T-helper 2 cell (primary cell): ENCODE results near the gene MAP4K2.

Source experiments
- DNase-seq, 5 experiments: peaks; one replicate each; pipeline versions ENCODE4 v3.0.0 to v3.0.0-alpha.2; 2012 to 2022

Gene MAP4K2

DNA sequence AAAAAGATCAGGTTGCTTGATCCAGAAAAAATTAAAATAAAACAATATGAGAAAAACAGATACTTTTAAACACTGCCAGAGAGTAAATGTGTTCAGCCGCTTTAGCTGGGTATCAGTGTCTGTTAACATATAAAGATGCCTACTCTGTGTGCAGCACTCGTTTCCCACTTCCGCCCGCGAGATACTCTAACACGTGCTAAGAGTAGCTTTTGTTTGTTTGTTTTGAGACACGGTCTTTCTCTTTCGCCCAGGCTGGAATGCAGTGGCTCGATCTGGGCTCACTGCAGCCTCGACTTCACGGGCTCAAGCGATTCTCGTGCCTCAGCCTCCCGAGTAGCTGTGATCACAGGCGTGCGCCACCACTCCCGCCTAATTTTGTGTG lies 7.9 kb upstream of the MAP4K2 start:
- DNase-seq: peak in 3 of 5 experiments; percentile 42 to 86 (median 60)

DNA sequence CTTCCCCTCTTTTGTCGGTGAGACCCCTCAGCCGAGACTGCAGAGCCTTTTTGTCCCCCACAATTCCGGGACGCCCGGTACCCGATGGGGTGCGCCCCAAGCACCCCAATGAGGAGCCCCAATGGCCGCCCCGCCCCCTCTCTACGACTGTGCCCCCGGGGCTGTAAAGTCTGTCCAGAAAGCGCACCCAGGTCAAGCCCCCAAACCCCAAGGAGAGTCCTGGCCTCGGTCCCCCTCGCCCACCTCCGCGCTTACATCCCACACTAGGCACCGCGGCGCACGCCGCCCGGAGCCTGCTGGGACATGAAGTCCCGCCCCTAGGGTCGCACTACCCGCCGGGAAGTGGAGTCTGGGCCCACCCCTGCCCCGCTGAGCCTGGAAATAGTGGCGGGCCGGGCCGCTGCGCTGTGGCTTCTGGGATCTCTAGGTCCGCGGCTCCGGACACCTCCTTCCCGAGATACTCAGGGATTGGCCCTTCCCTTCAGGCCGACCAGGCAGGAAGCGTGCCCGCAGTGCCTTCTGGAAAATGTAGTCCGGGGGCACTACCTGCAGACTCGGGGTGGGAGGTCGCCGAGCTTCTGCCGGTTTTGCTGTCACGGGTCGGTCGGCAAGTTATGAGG lies 7.4 kb upstream of the MAP4K2 start, which contains the start of gene MEN1:
MEN1 (minus strand) TSS at position 281 of the 620 bp plus-strand sequence. CDS start 442 bp downstream, outside the sequence.
- DNase-seq: peak; percentile 52 to 87 (median 68)

DNA sequence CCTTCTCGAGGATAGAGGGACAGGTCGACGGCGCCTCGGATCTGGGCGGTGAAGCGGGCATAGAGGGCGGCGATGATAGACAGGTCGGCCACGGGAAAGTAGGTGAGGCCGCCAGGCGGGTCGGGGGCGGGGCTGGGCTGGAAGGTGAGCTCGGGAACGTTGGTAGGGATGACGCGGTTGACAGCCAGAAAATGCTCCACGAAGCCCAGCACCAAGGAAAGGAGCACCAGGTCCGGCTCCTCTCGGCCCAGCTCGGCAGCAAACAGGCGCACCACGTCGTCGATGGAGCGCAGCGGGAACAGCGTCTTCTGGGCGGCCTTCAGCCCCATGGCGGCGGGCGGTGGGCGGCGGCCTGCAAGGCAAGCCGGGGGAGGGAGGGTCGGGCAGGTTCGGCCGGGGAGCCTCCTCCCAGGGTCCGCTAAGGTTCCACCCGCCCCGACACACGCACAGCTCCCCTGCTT lies 6.8 kb upstream of the MAP4K2 start:
- peak in 1 of 5 experiments; percentile 16 for DNase-seq

DNA sequence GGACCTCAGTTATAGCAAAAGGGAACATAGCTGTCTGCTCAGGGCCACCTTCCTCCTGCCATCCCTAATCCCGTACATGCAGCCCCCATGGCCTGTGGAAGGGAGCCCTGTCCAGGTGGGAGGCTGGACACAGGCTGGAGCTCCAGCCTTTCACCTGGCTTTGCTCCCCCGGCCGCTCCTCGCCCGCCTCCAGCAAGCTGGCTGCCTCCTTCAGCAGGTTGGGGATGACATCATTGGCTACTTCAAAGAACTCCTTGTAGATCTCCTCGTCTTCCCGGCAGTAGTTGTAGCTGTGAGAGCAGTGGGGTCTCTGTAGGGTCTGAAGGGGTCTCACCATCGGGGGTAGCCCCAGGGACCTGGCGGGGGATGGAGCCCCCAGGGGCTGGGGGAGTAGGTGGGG lies 2.5 kb upstream of the MAP4K2 start:
- no peak for DNase-seq

DNA sequence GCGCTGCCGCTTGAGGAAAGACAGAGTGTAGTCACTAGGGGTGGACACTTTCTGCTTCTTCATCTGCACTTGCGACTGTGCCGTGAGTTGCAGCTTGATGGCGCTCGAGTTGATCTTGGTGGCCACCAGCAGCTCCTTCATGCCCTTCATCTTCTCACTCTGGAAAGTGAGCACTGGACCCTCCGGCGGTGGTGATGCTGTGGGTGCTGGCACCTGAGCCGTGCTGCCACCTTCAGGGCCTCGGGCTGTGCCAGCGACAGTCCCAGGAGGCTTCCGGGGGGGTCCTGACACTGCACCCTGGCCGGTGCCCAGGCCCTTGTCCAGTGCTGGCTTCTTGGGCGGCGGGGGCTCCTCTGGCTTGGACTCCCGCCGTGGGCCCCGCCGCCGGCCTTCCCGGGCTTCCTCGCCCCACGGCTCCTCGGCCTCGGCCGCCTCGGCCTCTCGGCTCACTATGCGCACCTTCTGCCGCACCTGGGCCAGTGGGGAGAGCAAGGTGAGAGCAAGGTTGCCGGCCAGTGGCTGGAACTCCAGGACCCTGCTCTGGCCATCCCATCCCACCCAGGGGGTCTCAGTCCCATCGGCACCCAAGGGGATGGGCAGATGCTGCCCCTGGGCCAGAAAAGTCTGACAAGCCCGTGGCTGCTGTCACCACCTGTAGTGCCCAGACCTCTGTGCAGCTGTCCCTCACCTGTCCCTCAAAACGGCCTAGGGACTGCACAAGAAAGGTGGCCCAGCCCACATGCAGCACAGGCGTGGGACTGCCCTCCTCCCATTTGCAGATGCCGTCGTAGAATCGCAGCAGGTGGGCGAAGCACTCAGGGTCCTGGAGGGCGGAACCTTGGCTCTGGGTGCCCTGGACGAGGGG lies 1.6 kb upstream of the MAP4K2 start:
- peak in 1 of 5 experiments; percentile 44 for DNase-seq

DNA sequence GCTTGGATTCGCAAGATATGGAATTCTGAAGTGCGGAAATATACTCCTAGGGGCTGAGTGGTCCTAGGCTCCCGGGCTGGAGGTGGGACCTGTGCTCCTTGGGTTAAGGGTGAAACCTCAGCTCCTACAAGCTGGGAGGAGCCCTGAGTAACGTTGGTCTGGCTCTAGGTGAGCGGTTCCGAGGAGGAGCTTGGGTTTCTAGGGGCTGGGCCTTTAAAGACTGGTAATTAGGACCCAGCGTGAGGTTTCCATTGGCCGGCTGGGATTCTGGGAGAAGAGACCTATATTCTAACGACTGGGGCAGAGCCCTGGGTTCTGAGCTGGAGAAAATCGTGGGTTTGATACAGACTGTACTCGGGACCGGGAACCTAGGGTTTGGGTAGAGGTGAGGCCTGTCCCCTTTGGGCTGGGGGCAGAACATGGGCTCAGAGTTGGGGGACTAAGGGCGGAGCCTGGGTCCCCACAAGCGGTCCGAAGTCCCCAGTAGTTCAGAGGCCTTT lies 882 bp upstream of the MAP4K2 start:
- DNase-seq: no peak

DNA sequence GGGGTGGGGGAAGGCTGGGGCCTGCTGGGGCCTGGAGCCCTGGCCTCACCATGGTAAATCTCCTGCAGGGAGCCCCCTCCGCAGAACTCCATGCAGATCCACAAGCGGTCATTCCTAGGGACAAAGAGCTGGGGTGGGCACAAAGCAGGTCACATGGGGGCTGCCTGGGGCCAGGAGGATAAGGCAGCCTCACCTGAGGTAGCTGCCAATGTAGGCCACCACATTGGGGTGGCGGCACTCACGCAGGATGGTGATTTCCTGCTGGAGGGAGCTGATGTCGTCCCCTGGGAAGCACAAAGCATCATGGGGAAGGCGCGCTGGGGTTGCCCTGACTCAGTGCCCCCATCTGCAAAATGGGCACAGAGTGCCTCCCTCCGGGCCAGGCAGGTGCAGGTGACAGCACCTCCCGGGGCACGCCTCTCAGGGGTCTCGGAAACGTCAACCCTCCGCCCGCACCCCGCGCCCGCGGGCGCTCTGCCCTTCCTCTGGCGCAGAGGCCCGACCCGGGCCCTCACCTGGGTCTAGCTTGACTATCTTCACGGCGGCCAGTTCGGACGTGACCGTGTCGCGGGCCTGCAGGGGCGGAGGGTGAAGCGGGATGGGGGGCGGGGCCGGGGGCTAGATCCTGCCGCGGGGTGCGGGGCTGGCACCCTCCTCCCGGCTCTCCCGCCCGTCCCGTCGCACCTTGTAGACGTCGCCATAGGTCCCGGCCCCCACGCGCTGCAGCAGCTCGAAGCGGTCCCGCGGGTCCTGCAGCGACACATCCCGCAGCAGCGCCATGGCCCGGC lies 450 bp downstream of the MAP4K2 start:
- DNase-seq: peak in 3 of 5 experiments; percentile 14 to 48 (median 30)

DNA sequence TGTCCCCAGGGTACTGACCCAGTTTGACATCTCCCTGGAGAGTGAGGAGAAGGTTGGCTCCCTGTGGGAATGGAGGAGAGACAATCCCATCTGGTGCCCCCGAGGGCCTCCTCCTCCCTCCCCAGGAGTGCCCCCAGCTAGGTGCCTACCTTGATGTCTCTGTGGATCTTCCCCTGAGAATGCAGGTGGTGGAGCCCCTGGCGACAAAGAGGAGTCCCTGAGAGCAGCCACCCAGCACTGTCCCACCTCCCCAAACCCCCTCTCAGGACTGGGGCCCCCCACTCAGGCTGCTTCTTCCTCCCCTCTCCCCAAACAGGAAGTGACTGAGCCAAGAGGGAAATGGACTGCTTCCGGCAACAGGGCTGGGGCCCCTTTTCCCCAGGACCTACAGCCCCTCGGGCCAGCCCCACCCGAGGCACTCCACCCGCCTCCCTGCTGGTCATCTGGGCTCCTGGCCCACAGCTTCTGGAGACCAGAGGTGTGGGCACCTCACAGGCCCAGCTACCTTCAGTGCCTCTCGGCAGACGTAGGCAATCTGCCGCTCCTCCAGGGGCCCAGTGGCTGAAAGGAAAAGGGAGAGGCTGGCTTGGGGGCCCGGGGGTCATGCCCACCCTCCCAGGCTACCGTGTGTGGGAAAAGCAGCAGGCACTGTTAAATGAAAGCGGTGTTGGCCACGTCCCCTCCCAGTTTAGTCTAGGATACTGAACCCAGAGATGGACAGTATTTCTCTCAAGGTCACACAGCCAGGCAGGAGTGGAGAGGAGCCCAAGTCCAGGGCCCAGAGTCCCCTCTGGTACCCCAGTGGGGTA lies 1.2 kb downstream of the MAP4K2 start:
- peak in 1 of 5 experiments; percentile 21 for DNase-seq

DNA sequence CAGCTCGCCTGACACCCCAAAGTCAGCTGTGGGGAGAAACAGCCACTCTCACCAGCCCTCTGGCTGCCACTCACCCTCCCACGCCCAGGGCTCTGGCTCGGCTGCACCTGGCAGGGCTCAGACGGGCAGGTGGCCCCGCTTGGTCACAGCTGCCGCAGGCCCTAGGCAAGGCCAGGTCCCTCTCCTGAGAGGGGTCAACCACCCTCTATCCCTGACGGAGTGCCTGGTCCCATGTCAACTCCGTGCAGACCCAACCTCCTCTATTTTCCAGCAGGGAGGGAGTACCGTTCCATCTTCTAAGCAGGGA lies 1.9 kb downstream of the MAP4K2 start:
- no peak for DNase-seq

DNA sequence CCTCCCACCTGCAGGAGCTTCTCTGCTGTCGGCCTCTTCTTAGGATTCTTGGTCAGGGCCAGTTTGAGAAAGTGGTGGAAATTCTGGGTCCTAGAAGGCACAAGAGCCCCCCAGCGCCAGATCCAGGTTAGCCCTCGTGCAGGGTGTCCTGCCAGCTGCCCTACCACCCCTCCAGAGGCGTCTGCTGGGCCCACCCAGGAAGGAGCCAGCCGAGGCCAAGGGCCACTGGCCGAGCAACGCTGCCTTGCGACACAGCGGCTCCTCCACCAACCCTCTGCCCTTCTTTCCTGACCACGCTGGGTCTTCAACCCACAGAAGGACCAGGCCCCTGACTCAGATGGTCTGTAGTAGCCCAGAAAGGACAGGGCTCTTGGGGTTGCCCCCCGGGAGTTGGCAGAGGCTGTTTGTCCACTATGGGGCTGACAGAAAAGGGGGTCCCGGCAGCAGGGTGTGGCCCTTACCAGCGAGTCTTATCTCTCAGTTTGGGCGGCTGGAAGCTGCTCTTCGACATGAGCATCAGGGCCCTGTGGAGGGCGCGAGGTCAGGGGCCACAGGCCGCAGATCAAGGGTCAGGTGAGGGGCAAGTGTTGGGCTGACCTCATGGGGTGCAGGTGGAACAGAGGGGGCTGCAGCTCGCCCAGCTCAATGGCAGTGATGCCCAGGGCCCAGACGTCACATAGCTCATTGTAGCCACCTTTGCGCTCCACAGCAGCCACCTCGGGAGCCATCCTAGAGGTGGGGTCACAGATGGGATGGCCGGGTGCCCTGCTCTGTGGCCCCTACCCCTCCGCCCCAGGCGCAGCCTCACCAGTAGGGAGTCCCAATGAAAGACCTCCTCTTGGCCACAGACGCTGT lies 2.5 kb downstream of the MAP4K2 start:
- DNase-seq: no peak

DNA sequence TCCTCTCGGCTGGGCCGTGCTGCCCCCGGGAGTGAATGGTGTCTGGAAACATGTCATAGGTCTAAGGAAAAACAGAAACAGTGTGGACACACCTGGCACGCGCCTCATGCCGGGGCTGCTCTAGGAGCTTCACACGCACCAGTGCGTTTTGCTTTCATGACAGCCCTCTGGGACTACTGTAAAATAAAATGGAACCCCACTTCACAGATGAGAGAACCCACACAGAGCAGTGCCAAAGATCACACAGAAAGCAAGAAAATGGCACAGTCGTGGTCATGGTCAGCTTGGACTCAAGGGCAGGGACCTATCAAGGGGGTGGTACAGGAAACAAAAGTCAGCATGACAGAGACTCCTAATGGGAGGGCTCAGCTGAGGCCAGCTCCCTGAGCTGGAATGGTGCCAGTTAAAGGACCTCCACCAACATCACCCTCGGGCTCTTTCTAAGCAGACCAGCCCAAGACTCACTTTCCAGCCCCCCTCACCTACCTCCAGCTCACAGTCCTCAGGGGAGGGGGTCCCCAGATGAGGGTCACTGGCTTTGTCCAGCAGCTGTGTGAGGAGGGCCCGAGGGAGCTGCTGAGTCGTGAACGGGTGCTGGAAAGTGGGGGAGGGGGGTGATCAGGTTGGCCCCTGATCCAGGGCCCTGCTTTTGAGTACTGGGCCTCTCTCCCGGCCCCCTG lies 3.3 kb downstream of the MAP4K2 start:
- DNase-seq: no peak

DNA sequence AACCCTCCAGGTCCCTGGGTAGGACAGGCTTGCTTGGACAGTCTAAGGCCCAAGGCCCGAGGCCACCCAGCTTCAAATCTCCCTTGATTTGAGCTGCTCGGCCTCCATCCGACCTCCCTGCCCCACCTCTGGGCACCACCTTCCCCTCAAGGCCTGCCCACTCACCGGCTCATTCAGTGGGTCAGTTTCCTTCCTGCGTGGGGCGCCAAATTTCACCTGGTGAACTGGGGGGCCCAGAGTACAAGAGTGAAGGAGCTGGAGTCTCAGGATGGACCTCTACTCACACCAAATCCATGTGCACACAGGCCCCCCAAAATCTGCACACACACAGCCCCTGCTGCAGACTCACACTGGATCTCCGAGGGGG lies 3.8 kb downstream of the MAP4K2 start:
- no peak for DNase-seq

DNA sequence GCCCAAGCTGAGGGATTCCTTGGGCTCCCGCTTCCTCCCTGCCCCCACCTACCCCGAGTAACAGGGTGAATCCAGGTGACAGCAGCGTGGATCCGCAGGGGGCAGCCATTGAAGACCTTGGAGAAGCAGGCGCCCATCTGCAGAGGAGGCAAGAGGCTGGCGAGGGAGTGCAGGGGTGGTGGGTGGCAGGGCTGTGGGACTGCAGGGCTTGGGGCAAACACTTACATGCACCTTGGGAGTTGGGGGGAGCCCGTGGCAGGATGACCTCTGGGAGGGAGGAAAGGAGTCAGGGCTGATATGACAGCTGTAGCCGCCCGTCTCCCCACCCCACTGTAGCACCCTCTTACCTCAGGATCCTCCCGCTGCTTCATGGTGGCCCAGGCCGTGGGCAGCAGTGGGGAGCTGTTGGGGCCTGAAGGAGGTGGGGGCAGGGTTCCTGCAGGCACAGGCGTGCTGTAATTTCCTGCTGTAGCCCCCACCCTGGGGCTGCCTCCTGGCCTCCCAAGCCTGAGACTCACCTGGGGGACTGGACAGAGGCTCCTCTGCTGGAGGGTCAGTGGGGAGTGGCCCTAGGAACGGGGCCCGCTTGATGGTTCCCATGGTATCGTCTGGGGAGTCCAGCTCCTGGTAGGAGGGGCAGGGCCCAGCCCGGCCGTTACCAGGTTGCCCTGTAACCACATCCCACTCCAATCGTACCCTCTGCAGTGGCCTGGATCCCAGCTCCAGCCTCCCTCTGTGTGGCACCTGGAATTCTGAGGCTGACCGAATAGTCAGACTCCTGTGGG lies 6.1 kb downstream of the MAP4K2 start:
- no peak for DNase-seq

DNA sequence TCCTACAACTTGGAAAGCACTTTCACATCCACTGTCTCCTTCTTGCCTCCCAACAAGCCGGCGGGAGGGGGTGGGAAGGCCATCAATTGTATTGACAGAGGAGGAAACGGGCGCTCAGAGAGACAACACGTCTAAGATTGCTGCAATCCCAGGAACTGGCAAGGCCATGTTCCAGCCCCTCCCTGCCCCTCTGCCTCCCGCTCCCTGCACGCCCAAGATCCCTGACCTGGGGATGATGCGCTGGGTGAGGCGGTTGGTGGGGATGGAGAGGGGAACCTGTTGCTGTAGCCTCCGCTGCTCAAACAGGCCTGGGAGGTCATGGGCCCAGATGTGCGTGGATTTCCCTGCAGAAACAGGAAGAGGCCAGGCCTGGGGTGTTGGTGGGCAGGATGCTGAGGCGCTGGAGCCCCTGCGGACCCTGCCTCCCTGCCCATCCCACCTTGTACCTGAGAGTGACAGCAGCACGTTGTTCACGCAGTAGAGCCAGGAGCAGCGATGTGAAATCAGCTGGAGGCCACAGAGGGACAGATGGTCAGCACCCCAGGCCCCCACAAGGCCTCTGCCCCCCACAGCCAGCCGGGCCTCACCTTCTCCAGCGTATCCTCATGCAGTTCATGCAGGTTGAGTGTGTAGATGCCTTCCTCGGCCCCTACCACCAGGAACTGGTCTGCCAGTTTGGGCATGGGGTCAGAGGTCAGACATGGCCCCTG lies 6.8 kb downstream of the MAP4K2 start:
- DNase-seq: no peak

DNA sequence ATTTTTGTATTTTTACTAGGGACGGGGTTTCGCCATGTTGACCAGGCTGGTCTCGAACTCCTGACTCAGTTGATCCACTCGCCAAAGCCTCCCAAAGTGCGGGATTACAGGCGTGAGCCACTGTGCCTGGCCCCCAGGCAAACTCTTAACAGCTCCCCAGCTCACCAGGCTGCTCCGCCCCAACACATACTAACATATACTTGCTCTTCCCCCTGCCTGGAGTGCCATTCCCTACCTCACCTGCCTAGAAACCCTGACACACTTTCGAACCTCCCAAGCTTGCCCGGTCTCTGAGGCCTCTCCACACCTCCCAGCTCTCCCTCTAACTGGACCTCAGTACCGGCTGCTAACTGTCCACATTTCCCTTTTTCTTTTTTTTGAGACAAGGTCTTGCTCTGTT lies 8.5 kb downstream of the MAP4K2 start:
- DNase-seq: no peak

DNA sequence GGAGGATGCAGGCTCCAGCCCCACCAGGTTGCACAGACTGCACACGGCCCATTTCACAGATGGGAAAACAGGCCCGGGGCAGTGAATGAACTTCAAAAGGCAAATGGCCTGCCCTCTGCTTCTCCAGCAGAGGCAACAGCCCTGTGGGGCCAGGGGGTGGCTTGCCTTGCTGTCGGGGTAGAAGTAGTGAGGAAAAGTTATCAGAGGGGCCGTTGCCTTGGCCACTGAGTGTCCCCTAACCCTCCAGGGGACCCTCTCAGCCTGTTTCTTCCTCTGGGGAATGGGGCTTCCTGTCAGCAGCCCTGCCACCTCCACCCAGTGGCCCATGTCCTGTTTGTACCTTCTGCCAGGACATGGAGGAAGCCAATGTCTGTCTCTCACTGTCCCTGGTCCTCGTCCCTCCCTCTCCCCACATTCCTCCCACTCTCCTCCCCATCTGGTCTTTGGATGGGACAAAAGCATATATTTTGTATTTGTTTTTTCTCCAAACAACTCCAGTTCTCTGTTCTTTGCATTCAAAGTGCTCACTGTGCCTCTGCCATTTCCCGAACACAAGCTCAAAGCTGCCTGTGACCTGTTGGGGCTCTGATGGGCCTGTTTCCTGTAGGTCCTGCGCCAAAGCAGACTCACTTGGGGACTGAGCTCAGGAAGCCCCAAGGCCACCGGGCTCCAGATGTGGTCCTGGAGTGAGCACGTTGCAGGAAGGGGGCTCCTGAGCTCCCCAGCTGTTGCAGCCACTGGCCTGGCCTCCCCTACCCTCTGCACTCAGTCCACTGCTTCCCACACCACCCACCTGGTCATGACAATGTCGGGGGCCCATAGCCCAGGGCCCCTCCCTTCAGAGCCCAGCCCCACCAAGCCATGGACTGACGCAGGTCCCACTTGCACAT lies 9.5 kb downstream of the MAP4K2 start:
- no peak for DNase-seq

DNA sequence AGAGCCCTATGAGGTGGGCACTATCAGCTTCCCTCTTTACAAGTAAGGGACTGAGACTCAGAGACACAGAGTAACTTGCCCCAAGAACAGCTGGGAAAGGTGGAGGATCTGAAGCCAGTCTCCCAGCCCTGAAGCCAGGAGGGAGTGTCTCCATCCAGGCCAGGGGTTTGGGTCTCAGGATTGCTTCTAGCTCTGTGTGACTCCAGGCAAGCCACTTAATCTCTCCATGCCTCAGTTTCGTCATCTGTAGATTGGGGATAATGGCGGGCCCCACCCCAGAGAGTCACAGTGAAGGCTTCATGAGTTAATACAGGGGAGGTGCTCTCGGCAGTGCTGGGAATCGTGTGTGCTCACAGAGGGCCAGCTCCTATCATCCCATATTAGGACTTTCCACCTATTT lies 10.5 kb downstream of the MAP4K2 start:
- no peak for DNase-seq

DNA sequence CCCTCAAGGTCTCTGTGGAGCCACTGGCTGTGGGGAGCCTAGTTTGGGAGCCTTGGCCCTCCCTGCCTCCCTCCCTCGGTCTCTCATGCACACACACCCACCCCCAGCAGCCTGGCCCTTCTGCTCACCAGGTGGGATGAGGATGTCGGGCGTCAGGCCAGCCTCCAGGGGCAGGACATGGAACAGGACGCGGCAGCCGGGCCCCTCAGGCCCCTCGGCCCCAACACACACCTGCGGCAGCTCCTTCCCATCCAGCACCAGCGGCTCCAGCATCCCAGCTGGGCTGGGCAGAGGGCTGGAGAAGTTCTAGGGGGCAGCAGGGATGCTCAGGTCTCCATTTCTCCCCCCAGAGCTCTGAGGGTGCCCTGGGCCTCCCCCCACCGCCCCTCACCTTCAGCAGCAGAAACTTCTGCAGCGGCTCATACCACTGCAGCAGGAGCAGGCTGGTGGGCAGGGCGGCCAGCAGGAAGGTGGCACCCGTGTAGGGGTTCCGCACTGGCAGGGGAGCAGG lies 11.2 kb downstream of the MAP4K2 start:
- no peak for DNase-seq
